HG02763 (cell line): ENCODE data around the gene SYNPO2.
A peak's percentile ranks its signal among the peaks of the same experiment; 100 is the strongest.
"Not testable (repeated sequence)": the region's sequence is repeated elsewhere in the genome, so short reads cannot be mapped to it uniquely, and the experiment has no call there.

ENCODE experiments used
- ATAC-seq: cut with Tn5 transposase; IDR thresholded peaks from one replicate; pipeline ENCODE4 v1.9.1; 2021; ENCODE audit warnings: mild to moderate bottlenecking, moderate library complexity; ENCODE audit not compliant: unreplicated experiment

Gene SYNPO2

GRCh38 chr4:119029847-119030535 is 141.3 kb downstream of the SYNPO2 start:
- no peak for ATAC-seq

- no peak for ATAC-seq
Observed at GRCh38 chr4:119030536-119030890, 141.9 kb downstream of the SYNPO2 start.

DNA sequence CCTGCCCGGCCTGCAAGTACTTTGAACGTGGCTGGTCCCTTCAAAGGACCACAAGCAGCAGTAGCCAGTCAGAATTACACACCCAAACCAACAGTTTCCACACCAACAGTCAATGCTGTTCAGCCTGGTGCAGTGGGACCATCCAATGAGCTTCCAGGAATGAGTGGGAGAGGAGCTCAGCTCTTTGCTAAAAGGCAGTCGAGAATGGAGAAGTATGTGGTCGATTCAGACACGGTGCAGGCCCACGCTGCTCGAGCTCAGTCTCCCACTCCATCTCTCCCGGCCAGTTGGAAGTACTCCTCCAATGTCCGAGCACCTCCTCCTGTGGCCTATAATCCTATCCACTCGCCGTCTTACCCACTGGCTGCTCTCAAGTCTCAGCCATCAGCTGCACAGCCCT is 142.6 kb downstream of the SYNPO2 start:
- ATAC-seq: no peak

DNA sequence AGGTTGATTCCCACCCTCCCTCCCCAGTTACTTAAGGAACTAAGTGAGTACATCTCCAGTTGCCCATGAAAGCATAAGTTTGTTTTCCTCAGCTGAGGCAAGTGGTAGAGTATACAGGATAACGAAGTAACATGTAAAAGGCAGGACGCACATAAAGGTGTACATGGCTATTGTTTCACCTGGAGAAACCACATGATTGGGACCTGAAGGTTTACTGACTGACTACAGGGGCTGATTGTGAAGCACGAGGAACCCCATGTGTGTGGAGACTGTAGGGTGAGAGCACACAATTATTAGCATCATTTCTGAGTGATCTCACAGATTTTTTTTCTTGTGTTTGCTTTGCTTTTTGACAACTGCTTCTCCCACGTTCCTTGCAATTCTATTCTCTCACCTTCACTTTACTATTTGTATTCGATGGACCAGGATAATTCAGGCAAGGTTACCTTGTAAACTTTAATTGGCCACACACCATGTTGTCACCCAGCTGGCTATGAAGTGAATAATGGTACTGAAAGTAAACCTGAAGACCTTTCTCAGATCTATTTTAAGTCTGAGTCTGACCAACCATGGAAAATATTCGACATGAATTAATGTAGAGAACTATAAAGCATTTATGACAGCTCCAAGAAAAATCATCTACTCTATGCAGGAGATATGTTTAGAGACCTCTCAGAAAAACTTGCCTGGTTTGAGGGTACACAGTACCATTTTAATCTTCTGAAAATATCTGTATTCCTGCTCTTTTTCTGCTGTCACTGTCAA is 144.4 kb downstream of the SYNPO2 start:
- ATAC-seq: no peak

DNA sequence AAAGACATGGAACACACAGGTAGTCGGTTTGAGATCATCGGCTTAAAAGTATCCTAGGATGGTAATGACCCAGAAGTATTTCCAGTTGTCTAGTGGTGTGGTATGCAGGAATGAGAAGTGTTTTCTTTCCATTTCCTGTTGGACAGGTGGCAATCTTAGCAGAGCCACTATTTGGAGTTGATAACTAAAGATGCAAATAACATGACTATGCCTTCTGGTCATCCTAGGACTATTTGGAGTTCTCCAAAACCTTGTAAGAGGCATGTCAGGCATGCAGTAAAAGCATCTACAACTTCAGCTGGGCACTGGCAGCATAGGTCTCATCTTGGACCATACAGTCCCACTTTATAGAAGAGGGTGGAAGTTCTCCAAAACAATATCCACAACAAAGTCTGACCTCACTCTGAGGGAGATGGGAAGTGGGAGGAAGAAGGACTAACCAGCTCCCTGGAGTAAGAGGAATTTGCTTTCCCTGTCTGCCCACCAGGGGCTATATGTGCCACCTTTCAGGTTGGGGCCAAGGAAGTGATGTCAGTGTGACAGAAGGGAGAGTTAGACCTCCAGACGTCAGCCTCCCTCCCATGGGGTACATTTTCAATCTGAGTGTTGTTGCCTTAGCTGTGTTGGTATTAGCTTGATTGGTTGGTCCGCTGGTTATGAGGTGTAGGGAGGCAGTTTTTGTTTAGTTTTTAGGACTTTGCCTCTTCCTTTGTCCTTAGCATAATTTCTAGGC is 145.8 kb downstream of the SYNPO2 start:
- ATAC-seq: no peak

DNA sequence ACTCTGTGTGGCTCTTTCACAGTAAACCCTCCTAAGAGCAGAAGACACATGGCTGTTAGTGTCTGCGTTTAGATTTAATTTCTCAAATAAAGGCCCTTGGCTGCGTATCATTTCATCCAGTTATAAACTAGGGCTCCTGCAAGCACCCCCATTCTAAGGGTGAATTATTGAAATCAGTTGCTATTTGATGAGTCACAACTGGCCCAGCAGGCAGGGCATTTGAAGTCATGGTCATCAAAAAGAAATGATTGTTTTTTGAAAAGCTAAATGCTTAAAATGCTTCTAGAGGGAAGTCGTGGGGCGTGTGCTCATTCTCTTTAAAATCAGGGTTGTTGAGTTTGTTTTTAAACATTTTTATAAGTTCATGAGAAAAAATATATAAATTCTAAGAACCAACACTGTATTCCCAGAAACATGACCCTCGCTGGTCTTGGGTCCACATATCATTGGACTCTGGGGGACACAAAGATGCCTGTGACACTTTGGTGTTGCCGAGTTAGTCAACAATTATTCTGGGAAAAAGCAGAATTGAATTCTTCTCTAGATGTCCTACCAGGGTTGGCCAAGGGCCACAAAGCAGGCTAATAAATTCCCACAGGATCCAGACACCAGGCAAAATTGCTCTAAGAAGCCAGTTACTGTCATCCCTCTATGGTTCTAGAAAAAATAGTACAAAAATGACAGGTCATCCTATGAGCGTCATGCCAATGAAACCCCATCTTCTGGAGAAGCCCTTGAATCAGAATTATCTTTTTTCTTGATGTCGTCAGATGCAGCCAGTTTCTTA is 147.5 kb downstream of the SYNPO2 start:
- no peak for ATAC-seq

DNA sequence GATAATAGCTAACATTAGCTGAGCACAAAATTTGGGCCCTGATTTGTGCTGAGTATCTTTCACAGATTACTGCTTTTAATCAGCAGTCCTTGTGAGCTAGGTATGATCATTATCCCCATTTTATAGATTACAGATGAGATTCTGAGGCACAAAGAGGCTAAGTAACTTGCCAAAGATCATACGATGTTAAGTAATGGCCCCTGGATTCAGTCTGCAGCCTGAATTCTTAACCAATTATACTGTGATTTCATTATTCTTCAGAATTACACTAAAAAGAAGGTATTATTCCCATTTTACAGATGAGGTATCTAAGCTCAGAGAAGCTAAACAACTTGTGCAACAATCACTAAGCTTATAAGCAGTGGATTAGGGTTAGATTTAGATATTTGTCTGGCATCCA is 149.1 kb downstream of the SYNPO2 start:
- ATAC-seq: no peak

- ATAC-seq: no peak
Observed at GRCh38 chr4:119038116-119038841, 149.6 kb downstream of the SYNPO2 start.

- no peak for ATAC-seq
Observed at GRCh38 chr4:119039160-119039559, 150.5 kb downstream of the SYNPO2 start.

DNA sequence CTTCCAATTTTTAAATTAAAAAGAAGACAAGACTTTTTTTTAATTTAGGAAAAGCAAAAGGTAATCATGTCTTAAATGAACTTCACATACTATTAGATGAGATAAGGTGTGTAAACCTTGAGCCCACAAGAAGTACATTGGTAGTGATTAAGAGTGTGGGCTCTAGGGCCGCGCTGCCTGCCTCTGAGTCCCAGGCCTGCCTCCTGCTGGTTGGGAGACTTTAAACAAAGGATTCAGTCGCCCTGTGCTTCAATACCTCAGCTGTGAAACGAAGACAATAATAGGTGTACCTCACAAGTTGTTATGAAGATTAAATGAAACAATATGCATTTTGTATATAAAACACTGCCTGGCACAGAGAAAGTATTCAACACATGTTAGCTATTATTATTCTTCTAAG is 151.1 kb downstream of the SYNPO2 start:
- ATAC-seq: no peak

DNA sequence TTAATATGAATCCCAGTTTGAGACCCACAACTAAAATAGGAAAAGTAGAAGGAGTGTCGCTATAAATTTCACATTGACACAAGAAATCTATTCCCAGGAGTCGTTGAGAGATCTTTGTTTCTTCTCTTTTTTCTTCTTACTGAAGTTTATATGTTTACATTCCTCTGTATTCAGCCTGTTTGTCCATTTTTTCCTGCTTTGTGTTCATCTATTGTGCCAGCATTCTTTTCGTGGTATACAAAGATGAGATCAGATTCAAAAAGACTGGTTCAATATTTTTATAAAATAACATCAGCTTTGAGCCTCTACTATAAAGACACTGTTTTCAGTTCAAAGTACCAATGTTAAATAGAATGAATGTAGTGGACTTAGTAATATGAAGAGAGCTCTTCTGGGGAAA is 151.6 kb downstream of the SYNPO2 start:
- no peak for ATAC-seq

GRCh38 chr4:119040694-119041185 is 152.1 kb downstream of the SYNPO2 start:
- no peak for ATAC-seq

- ATAC-seq: no peak
Observed at GRCh38 chr4:119041396-119041795, 152.7 kb downstream of the SYNPO2 start.

DNA sequence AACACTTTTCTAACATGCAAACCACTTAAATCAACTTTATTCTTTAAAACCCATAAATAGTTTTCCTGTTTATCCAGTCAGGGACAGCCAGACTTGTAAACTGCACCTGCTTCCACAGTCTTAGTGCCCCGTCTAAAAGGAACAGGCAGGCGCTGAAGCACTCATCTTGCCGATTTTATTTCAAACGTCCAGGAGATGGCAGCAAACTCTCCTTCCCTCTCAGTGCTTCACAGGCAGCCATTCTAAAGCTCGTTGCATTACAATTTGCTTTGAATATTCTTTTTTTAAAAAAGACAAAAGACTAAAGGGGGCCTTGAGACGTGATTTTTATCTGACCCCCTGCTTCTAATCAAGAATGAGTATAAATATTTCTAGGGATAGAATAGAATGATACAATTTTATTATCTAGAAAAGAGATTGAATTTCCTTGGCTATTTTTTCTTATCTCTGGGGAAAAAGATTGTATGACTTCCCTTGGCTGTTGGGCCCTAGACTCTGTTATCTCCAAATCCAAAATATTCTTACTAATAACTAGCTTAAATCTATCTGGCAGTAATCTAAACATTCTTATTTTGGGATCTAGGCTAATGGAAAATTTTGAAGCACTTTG is 153.4 kb downstream of the SYNPO2 start:
- peak; percentile 88 for ATAC-seq

- ATAC-seq: no peak
Observed at GRCh38 chr4:119046263-119046662, 157.6 kb downstream of the SYNPO2 start.

GRCh38 chr4:119047059-119047458 is 158.4 kb downstream of the SYNPO2 start:
- not testable (repeated sequence) for ATAC-seq

DNA sequence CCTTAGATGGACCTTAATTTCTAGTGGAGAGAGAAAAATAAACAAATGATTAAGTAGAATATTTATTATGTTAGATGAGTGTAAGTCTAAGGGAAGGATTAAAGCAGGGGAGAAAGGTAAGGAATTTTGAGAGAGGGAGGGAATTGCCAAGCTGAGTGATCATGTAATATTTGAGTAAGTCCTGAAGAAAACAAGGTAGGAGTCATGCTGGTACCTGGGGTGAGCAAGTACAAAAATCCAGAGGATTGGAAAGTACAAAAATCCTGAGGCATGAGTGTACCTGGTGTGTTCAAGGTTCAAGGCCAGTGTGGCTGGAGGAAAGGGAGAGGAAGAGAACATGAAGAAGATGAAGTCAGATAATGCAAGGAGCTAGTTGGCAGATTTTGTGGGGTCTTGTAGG is 159.8 kb downstream of the SYNPO2 start:
- no peak for ATAC-seq

DNA sequence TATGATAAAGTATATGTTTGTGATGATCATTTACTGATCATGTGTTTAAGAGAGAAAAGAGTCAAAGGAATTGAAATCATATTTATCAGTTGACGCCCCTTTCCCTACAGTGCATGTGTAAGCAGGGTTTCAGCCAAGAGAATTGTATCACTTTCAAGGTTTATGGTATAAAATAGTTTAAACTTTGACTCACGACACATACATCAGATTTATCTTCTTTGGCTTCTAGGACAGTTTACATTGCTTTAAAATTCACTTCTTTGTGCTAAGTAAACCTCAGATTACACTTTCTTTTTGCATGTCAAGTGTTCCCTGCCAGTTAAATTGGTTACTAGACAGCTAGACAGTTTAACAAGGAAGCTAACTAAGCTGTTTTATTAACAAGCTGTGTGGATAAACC is 160.7 kb downstream of the SYNPO2 start:
- ATAC-seq: no peak

- ATAC-seq: no peak
Observed at GRCh38 chr4:119050527-119051090, 162.0 kb downstream of the SYNPO2 start.

- no peak for ATAC-seq
Observed at GRCh38 chr4:119053245-119053644, 164.6 kb downstream of the SYNPO2 start.
